Osteoblast (primary cell): Measurements from ENCODE around the gene ELAVL3. TPM values are rescaled to one million over a fixed set of nuclear protein-coding genes. Genes with fewer than 3 reads are reported as not detected.
A peak's percentile ranks its signal among the peaks of the same experiment; 100 is the strongest.

Experiments used
- DNase-seq: peaks from one replicate; pipeline ENCODE4 v3.0.0; 2011; ENCODE audit warnings: low spot score, mixed read lengths; ENCODE audit not compliant: insufficient read length; ENCODE audit errors: missing footprints
- H2AFZ ChIP-seq: 2 replicates; pipeline ENCODE4 v1.6.0; 2011; ENCODE audit warnings: mild to moderate bottlenecking, low read length
- H3K27ac ChIP-seq: 2 replicates; pipeline ENCODE4 v1.5.1; 2011; ENCODE audit warnings: mild to moderate bottlenecking, low read depth, low read length, moderate library complexity
- H3K27me3 ChIP-seq: 2 replicates; pipeline ENCODE4 v1.6.0; 2012; ENCODE audit warnings: mild to moderate bottlenecking, control low read depth, inconsistent platforms, low read length, moderate library complexity; ENCODE audit not compliant: insufficient read depth
- H3K36me3 ChIP-seq: 2 replicates; pipeline ENCODE4 v1.5.1; 2011; ENCODE audit warnings: mild to moderate bottlenecking, low read length, control low read depth, moderate library complexity; ENCODE audit not compliant: insufficient read depth
- H3K4me1 ChIP-seq: 2 replicates; pipeline ENCODE4 v1.5.1; 2011; ENCODE audit warnings: mild to moderate bottlenecking, low read length, control low read depth, moderate library complexity; ENCODE audit not compliant: insufficient read depth
- H3K4me2 ChIP-seq: 2 replicates; pipeline ENCODE4 v1.6.0; 2011; ENCODE audit warnings: mild to moderate bottlenecking, low read length; ENCODE audit not compliant: insufficient read depth
- H3K4me3 ChIP-seq: fragments of 200-600 bp; sonication (generic); 3 replicates; pipeline ENCODE4 v1.5.1; 2012; ENCODE audit warnings: mild to moderate bottlenecking, low read length, inconsistent platforms; ENCODE audit not compliant: insufficient read depth
- H3K79me2 ChIP-seq: 2 replicates; pipeline ENCODE4 v1.6.0; 2012; ENCODE audit warnings: mild to moderate bottlenecking, low read length, control low read depth, inconsistent platforms; ENCODE audit not compliant: insufficient read depth
- H3K9me3 ChIP-seq: 2 replicates; pipeline ENCODE4 v1.5.1; 2011; ENCODE audit warnings: low read depth, low read length, control low read depth
- H4K20me1 ChIP-seq: 2 replicates; pipeline ENCODE4 v1.6.0; 2012; ENCODE audit warnings: mild to moderate bottlenecking, low read length, control low read depth; ENCODE audit not compliant: insufficient read depth
- CTCF ChIP-seq: IDR thresholded peaks from 2 replicates; pipeline ENCODE4 v1.5.1; 2011; ENCODE audit warnings: mild to moderate bottlenecking, low read depth, low read length, moderate library complexity; ENCODE audit errors: extremely low read depth
- total RNA-seq: library from RNA; depleted of rRNA; stranded (reverse); fragments of >200 nt; gene quantifications from 2 replicates; pipeline ENCODE4 v1.2.3, GENCODE V29; 2012

ELAVL3 gene
- total RNA-seq, 1 donor, result 0.72 TPM

GRCh38 chr19:11486661-11487503 is 6.0 kb upstream of the ELAVL3 start:
- Histone ChIP-seq H3K36me3 (no peaks in the 10 kb centered on the region), H3K27ac (no peak overlapping the region), H3K9me3 (no peaks in the 10 kb centered on the region), H3K27me3 (peaks cover 6% of the 10 kb centered on the region), H3K4me1 (peaks cover 7% of the 10 kb centered on the region), H3K79me2 (no peaks in the 10 kb centered on the region), H4K20me1 (peaks cover 3% of the 10 kb centered on the region), H3K4me3 (no peak overlapping the region), H3K4me2 (no peak overlapping the region), H2AFZ (no peak overlapping the region)
- DNase-seq, result peak; percentile 86
- TF ChIP-seq CTCF, result no peak

- H3K79me2 ChIP-seq, result no peaks in the 10 kb centered on the region
- H3K4me2 ChIP-seq, result no peak overlapping the region
- H3K4me3 ChIP-seq, result no peak overlapping the region
- no peak overlapping the region for H2AFZ ChIP-seq
- H4K20me1 ChIP-seq, result peaks cover 3% of the 10 kb centered on the region
- H3K27ac ChIP-seq, result no peak overlapping the region
- H3K4me1 ChIP-seq, result peaks cover 7% of the 10 kb centered on the region
- no peaks in the 10 kb centered on the region for H3K36me3 ChIP-seq
- peak; percentile 86 for DNase-seq
- peaks cover 19% of the 10 kb centered on the region for H3K27me3 ChIP-seq
- no peak for TF ChIP-seq CTCF
- no peaks in the 10 kb centered on the region for H3K9me3 ChIP-seq
Measured at GRCh38 chr19:11485245-11485837, 4.5 kb upstream of the ELAVL3 start.

- H4K20me1 ChIP-seq, result peaks cover 3% of the 10 kb centered on the region
- no peaks in the 10 kb centered on the region for H3K79me2 ChIP-seq
- H2AFZ ChIP-seq, result no peak overlapping the region
- peak; percentile 48 for DNase-seq
- H3K4me3 ChIP-seq, result no peak overlapping the region
- peaks cover 33% of the 10 kb centered on the region for H3K27me3 ChIP-seq
- H3K27ac ChIP-seq, result no peak overlapping the region
- H3K36me3 ChIP-seq, result no peaks in the 10 kb centered on the region
- H3K9me3 ChIP-seq, result no peaks in the 10 kb centered on the region
- no peak overlapping the region for H3K4me2 ChIP-seq
- no peak for TF ChIP-seq CTCF
- H3K4me1 ChIP-seq, result peaks cover 7% of the 10 kb centered on the region
Measured at GRCh38 chr19:11483366-11484111, 2.7 kb upstream of the ELAVL3 start.
